ENCODE results near the gene GADD45B.

DNA sequence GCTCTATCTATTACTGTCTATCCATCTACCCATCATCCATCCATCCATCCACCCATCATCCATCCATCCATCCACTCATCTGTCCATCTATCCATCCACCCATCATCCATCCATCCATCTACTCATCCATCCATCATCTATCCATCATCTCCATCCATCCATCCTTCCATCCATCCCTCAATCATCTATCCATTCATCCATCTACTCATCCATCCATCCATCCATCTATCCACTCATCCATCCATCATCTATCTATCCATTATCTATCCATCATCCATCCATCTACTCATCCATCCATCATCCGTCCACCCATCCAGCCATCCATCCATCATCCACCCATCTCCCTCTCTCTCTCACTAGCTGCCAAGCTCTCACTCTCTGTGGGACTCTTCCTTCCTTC lies 35.4 kb upstream of the GADD45B start:
- TF ChIP-seq EZH2 (IDR thresholded peaks at IDR 0.05; ENCODE audit: low read length, missing control alignments): no peak
- TF ChIP-seq, protein P1, sequence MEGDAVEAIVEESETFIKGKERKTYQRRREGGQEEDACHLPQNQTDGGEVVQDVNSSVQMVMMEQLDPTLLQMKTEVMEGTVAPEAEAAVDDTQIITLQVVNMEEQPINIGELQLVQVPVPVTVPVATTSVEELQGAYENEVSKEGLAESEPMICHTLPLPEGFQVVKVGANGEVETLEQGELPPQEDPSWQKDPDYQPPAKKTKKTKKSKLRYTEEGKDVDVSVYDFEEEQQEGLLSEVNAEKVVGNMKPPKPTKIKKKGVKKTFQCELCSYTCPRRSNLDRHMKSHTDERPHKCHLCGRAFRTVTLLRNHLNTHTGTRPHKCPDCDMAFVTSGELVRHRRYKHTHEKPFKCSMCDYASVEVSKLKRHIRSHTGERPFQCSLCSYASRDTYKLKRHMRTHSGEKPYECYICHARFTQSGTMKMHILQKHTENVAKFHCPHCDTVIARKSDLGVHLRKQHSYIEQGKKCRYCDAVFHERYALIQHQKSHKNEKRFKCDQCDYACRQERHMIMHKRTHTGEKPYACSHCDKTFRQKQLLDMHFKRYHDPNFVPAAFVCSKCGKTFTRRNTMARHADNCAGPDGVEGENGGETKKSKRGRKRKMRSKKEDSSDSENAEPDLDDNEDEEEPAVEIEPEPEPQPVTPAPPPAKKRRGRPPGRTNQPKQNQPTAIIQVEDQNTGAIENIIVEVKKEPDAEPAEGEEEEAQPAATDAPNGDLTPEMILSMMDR (conservative IDR thresholded peaks at IDR 0.05 in 1 of 2, IDR thresholded peaks at IDR 0.05 in 1 of 2; ENCODE audit: low read depth in 1 of 2, low read length in 2 of 2): no peak

Measured in fibroblast of lung (primary cell).